ENCODE data around the gene ZC3H12D.

DNA sequence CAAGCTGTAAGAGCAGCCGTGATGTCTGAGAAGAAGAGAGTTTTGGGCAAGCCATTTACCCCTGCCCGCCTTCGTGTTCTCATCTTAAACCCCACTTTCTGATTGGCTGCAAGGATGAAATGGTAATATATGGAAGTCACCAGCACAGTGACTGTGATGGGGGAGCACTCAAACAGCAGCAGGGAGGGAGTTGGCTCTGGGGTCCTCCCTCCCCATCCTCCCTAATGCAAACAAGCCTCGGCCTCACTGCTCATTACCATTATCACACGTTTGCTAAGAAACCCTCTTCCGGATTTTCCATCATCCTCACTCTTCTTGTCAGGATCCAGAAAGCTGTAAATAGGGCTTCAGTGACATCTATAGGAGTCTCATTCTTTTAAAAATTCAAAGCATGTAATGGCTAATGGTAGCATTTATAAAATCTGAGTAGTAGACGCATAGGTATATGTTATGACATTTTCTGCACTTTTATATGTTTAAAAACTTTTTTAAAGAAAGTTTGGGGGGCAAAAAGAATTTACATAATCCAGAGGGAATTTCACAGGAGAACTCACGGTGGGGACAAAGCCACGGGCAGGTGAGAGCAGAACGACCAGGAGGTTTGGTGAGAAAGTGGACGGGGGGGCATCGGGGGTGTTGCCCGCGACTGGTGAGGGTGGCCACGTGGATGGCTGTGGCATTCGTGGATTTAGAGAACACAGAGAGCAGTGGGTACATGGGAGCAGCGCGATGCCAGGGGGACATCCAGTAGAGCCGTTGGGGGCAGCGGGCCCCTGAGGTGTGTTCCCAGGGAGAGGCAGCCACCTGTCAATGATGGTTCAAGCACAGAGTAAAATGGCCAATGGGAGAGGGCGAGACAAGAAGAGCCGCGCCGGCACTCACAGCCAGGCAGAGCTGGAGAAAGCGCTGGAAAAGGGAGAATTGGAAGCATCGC is 55.1 kb downstream of the ZC3H12D start:
- TF ChIP-seq ZNF623 (tag by site-specific recombination; IDR thresholded peaks at IDR 0.05) (no peak), ZSCAN30 (tag by site-specific recombination; IDR thresholded peaks at IDR 0.05) (no peak), KLF1 (tag by site-specific recombination; IDR thresholded peaks at IDR 0.05) (no peak), ZNF585B (tag by site-specific recombination; IDR thresholded peaks at IDR 0.05) (no peak), ZNF214 (tag by site-specific recombination; IDR thresholded peaks at IDR 0.05; ENCODE audit: borderline replicate concordance) (no peak), MYNN (tag by site-specific recombination; IDR thresholded peaks at IDR 0.05; ENCODE audit: borderline replicate concordance) (no peak), ZNF121 (tag by site-specific recombination; IDR thresholded peaks at IDR 0.05) (no peak)
- TF ChIP-seq, protein P1, sequence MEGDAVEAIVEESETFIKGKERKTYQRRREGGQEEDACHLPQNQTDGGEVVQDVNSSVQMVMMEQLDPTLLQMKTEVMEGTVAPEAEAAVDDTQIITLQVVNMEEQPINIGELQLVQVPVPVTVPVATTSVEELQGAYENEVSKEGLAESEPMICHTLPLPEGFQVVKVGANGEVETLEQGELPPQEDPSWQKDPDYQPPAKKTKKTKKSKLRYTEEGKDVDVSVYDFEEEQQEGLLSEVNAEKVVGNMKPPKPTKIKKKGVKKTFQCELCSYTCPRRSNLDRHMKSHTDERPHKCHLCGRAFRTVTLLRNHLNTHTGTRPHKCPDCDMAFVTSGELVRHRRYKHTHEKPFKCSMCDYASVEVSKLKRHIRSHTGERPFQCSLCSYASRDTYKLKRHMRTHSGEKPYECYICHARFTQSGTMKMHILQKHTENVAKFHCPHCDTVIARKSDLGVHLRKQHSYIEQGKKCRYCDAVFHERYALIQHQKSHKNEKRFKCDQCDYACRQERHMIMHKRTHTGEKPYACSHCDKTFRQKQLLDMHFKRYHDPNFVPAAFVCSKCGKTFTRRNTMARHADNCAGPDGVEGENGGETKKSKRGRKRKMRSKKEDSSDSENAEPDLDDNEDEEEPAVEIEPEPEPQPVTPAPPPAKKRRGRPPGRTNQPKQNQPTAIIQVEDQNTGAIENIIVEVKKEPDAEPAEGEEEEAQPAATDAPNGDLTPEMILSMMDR (tag by site-specific recombination; IDR thresholded peaks at IDR 0.05) = no peak
- TF ChIP-seq, protein P2, sequence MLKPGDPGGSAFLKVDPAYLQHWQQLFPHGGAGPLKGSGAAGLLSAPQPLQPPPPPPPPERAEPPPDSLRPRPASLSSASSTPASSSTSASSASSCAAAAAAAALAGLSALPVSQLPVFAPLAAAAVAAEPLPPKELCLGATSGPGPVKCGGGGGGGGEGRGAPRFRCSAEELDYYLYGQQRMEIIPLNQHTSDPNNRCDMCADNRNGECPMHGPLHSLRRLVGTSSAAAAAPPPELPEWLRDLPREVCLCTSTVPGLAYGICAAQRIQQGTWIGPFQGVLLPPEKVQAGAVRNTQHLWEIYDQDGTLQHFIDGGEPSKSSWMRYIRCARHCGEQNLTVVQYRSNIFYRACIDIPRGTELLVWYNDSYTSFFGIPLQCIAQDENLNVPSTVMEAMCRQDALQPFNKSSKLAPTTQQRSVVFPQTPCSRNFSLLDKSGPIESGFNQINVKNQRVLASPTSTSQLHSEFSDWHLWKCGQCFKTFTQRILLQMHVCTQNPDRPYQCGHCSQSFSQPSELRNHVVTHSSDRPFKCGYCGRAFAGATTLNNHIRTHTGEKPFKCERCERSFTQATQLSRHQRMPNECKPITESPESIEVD (tag by site-specific recombination; IDR thresholded peaks at IDR 0.05) = no peak
- TF ChIP-seq, protein P3, sequence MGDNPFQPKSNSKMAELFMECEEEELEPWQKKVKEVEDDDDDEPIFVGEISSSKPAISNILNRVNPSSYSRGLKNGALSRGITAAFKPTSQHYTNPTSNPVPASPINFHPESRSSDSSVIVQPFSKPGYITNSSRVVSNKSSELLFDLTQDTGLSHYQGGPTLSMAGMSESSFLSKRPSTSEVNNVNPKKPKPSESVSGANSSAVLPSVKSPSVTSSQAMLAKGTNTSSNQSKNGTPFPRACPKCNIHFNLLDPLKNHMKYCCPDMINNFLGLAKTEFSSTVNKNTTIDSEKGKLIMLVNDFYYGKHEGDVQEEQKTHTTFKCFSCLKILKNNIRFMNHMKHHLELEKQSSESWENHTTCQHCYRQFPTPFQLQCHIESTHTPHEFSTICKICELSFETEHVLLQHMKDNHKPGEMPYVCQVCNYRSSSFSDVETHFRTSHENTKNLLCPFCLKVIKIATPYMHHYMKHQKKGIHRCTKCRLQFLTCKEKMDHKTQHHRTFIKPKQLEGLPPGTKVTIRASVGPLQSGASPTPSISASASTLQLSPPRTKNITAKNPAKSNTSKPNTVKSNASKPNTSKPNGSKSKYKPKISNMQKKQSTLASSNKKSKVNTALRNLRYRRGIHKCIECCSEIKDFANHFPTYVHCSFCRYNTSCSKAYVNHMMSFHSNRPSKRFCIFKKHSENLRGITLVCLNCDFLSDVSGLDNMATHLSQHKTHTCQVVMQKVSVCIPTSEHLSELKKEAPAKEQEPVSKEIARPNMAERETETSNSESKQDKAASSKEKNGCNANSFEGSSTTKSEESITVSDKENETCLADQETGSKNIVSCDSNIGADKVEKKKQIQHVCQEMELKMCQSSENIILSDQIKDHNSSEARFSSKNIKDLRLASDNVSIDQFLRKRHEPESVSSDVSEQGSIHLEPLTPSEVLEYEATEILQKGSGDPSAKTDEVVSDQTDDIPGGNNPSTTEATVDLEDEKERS (tag by site-specific recombination; IDR thresholded peaks at IDR 0.05) = no peak

All from HEK293 (cell line).